ENCODE results near the gene PACRG.

GRCh38 chr6:163310096-163310972 is 582.6 kb downstream of the PACRG start:
- no peak for TF ChIP-seq ZNF274 (IDR thresholded peaks at IDR 0.05; ENCODE audit: low read depth, low read length)
- no peak for TF ChIP-seq YY1 (IDR thresholded peaks at IDR 0.05; ENCODE audit: insufficient read depth, insufficient read length)
- TF ChIP-seq SUZ12 (IDR thresholded peaks at IDR 0.05; ENCODE audit: extremely low read depth, insufficient read depth, insufficient read length), result no peak

All from NT2/D1 (cell line).